ENCODE data around the gene CCDC152. TPM values are rescaled to one million over a fixed set of nuclear protein-coding genes. Genes with fewer than 3 reads are reported as not detected.
A peak's percentile ranks its signal among the peaks of the same experiment; 100 is the strongest.

Gene CCDC152
- total RNA-seq, 1 donor from 2014 or later: not detected

DNA sequence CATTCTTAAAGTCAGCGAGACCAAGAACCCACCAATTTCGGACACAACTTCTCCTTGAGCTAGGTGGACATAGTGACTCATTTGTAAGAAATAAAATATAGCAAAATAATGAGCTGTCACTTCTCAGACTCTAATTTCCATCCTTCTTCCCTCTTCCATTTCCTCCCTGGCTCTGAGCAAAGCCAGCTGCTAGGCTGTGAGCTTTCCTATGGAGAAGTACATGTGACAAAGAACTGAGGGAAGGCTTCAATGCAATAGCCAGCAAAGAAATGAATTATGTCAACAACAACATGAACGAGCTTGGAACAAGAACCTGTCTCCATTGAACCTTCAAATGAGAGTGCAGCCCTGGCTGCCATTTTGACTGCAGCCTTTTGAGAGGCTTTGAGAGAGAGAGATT, 81.0 kb downstream of the CCDC152 start:
- intact Hi-C loops (cut with DNase I): no loop called here
- H3K27ac ChIP-seq: no peak overlapping the region
- TF ChIP-seq POLR2AphosphoS5 (IDR thresholded peaks at IDR 0.05; ENCODE audit: insufficient read depth in 1 of 2, low read depth in 1 of 2): no peak
- TF ChIP-seq, protein P1, sequence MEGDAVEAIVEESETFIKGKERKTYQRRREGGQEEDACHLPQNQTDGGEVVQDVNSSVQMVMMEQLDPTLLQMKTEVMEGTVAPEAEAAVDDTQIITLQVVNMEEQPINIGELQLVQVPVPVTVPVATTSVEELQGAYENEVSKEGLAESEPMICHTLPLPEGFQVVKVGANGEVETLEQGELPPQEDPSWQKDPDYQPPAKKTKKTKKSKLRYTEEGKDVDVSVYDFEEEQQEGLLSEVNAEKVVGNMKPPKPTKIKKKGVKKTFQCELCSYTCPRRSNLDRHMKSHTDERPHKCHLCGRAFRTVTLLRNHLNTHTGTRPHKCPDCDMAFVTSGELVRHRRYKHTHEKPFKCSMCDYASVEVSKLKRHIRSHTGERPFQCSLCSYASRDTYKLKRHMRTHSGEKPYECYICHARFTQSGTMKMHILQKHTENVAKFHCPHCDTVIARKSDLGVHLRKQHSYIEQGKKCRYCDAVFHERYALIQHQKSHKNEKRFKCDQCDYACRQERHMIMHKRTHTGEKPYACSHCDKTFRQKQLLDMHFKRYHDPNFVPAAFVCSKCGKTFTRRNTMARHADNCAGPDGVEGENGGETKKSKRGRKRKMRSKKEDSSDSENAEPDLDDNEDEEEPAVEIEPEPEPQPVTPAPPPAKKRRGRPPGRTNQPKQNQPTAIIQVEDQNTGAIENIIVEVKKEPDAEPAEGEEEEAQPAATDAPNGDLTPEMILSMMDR (IDR thresholded peaks at IDR 0.05): no peak
- no peak for TF ChIP-seq POLR2A (IDR thresholded peaks at IDR 0.05)
- peaks cover 27% of the 10 kb centered on the region for H3K4me1 ChIP-seq
- H3K27me3 ChIP-seq: no peaks in the 10 kb centered on the region
- H3K4me3 ChIP-seq: no peak overlapping the region
- H3K36me3 ChIP-seq: no peaks in the 10 kb centered on the region
- no peak for DNase-seq (ENCODE audit: extremely low spot score in 2 of 2)
- H3K9me3 ChIP-seq: no peaks in the 10 kb centered on the region

- no peak overlapping the region for H3K27ac ChIP-seq
- H3K9me3 ChIP-seq: no peaks in the 10 kb centered on the region
- TF ChIP-seq POLR2AphosphoS5 (IDR thresholded peaks at IDR 0.05; ENCODE audit: insufficient read depth in 1 of 2, low read depth in 1 of 2) (no peak), POLR2A (IDR thresholded peaks at IDR 0.05) (no peak)
- TF ChIP-seq, protein P1 (IDR thresholded peaks at IDR 0.05): no peak
- H3K27me3 ChIP-seq: no peaks in the 10 kb centered on the region
- intact Hi-C loops (cut with DNase I): no loop called here
- H3K4me1 ChIP-seq: peaks cover 28% of the 10 kb centered on the region
- DNase-seq (ENCODE audit: extremely low spot score in 2 of 2): no peak
- H3K36me3 ChIP-seq: no peaks in the 10 kb centered on the region
- H3K4me3 ChIP-seq: no peak overlapping the region
Observed at GRCh38 chr5:42839196-42839595, 82.6 kb downstream of the CCDC152 start.

DNA sequence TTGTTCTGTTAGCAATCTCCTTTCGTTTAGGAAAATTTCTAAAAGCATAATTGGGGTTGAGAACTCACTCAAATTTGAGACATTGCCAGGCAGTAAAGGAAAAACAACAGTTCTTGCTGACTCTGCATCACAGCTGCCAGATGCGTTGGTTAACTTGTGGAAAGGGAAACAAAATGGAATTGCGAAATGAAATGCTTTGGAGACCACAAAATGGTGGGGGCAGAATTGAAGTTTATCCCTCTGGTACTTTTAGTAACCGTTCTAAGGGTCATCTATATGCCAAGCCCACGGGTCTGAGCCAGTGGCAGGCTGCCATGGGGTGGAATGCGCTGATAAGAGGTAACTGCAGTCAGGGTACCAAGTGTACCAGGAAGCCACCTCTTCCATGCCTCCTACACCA, 83.7 kb downstream of the CCDC152 start:
- no peak for DNase-seq (ENCODE audit: extremely low spot score in 2 of 2)
- Histone ChIP-seq H3K4me1 (peaks cover 28% of the 10 kb centered on the region), H3K27ac (peak overlapping the region; percentile 62), H3K4me3 (no peak overlapping the region), H3K36me3 (no peaks in the 10 kb centered on the region), H3K27me3 (no peaks in the 10 kb centered on the region), H3K9me3 (no peaks in the 10 kb centered on the region)
- peak; percentile 24 to 70 for TF ChIP-seq POLR2AphosphoS5 (IDR thresholded peaks at IDR 0.05; ENCODE audit: insufficient read depth in 1 of 2, low read depth in 1 of 2)
- TF ChIP-seq, protein P1 (IDR thresholded peaks at IDR 0.05): no peak
- intact Hi-C loops (cut with DNase I): no loop called here

DNA sequence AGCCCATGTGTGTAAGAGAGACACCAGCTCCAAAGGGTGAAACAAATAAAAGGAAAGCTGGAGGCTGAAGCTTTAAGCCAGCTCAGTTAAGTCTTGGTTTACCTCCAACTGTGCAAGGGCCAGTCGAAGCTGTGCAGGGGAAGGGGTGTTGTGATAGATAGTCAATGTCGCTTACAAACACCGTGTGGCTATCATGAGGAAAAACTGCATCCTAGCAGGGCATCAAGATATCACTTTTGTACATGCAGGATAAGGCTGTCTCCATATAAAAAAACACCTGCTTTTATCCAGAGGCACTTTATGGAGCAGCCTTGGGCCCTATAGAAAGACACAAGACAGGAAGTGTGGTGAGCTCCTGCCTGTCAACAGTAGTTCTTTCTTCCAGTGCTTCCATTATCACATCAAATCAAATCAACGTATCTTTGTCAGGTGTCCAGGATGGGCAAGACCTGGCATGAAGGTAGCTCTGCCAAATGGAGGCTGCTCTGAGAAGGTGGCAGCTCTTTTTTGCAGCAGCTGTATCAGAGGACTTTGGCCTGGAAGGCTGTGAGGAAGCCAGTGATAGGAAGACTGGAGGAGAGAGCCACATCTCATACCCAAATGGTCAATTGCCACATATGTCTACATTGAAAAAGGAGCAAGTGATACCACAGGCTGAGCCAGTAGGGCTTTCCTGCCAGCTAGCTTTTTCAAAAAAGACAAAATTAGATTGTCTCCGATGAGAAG, 84.4 kb downstream of the CCDC152 start:
- no peak for DNase-seq (ENCODE audit: extremely low spot score in 2 of 2)
- H3K27ac ChIP-seq: peak overlapping the region; percentile 62

More for the DNA sequence above, 84.4 kb downstream of the CCDC152 start:
- Histone ChIP-seq H3K4me3 (no peak overlapping the region), H3K4me1 (peaks cover 28% of the 10 kb centered on the region), H3K36me3 (no peaks in the 10 kb centered on the region), H3K27me3 (no peaks in the 10 kb centered on the region), H3K9me3 (no peaks in the 10 kb centered on the region)
- intact Hi-C loops (cut with DNase I): no loop called here
- no peak for TF ChIP-seq POLR2AphosphoS5 (IDR thresholded peaks at IDR 0.05; ENCODE audit: insufficient read depth in 1 of 2, low read depth in 1 of 2)
- TF ChIP-seq POLR2A (IDR thresholded peaks at IDR 0.05): no peak
- TF ChIP-seq, protein P1 (IDR thresholded peaks at IDR 0.05): no peak

Measured in vagina (tissue), 2 donors.